OCI-LY3 (cell line): ENCODE results near the gene LAMA1.

Experiments
- H2AFZ ChIP-seq: fragments of 200-600, 300-600 bp; shearing (Covaris generic); 2 replicates; pipeline ENCODE4 v1.6.0; 2014; ENCODE audit warnings: antibody characterized with exemption, low read depth, low read length
- H3K27ac ChIP-seq: fragments of 200-600, 300-600 bp; sonication (generic); 2 replicates; pipeline ENCODE4 v1.5.1; 2014; ENCODE audit warnings: mild to moderate bottlenecking, low read length, moderate library complexity, mixed read lengths
- H3K27me3 ChIP-seq: fragments of 200-600, 300-600 bp; sonication (generic); 2 replicates; pipeline ENCODE4 v1.6.1; 2014; ENCODE audit warnings: low read depth, low read length, mixed read lengths
- H3K36me3 ChIP-seq: fragments of 200-600, 300-600 bp; sonication (generic); replicated peaks from 2 replicates; pipeline ENCODE3; 2014; ENCODE audit warnings: low read depth, low read length, mixed read lengths
- H3K4me1 ChIP-seq: fragments of 300-600, 200-600 bp; sonication (generic); 2 replicates; pipeline ENCODE4 v1.6.1; 2014; ENCODE audit warnings: low read length, mixed read lengths
- H3K4me2 ChIP-seq: fragments of 200-600, 300-600 bp; sonication (generic); 2 replicates; pipeline ENCODE4 v1.6.1; 2014; ENCODE audit warnings: low read length, mixed read lengths
- H3K4me3 ChIP-seq: fragments of 300-600, 200-600 bp; sonication (generic); 2 replicates; pipeline ENCODE4 v1.5.1; 2014; ENCODE audit warnings: antibody characterized with exemption, mild to moderate bottlenecking, low read length, moderate library complexity
- H3K79me2 ChIP-seq: fragments of 300-600, 200-600 bp; shearing (Covaris generic); 2 replicates; pipeline ENCODE4 v1.6.1; 2014; ENCODE audit warnings: mild to moderate bottlenecking, low read length, mixed read lengths
- H3K9ac ChIP-seq: fragments of 300-600, 200-600 bp; shearing (Covaris generic); 2 replicates; pipeline ENCODE4 v1.6.0; 2014; ENCODE audit warnings: mild to moderate bottlenecking, low read length, moderate library complexity
- H3K9me3 ChIP-seq: fragments of 200-600, 300-600 bp; shearing (Covaris generic); 2 replicates; pipeline ENCODE4 v1.6.1; 2014; ENCODE audit warnings: low read length, mixed read lengths; ENCODE audit not compliant: insufficient read depth
- H4K20me1 ChIP-seq: fragments of 200-600, 300-600 bp; sonication (generic); 2 replicates; pipeline ENCODE4 v1.6.1; 2016; ENCODE audit warnings: low read length, mixed read lengths; ENCODE audit not compliant: insufficient read depth
- EZH2phosphoT487 ChIP-seq: fragments of 200-600 bp; shearing (Covaris generic); IDR thresholded peaks from 2 replicates; pipeline ENCODE4 v1.6.1; 2018; ENCODE audit warnings: antibody characterized with exemption, mixed run types, low read depth
- TF ChIP-seq, protein P1 (sequence below): fragments of 200-600, 300-600 bp; sonication (generic); IDR thresholded peaks from 2 replicates; pipeline ENCODE4 v1.5.1; 2014; ENCODE audit warnings: antibody characterized with exemption, low read length, low read depth

Gene LAMA1

DNA sequence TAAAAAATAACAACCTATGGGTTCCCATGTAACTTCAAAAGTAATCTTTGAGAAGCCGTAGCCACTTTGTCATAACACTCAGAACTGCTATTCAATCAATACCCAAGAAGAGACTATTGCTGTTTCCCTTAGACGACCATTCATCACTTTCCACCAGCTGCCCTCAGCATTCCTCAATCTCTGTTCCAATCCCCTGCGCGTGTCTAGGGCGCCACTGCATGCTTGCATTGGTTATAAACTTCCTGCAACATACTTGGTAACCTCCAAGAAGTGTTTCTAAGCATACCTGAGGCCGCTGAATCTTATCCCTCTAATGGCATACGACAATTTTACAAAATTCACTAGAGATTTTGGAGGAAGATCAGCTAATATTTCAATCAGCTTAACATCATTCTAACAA is 134.2 kb downstream of the LAMA1 start:
- Histone ChIP-seq H3K27ac (no peak overlapping the region), H4K20me1 (no peaks in the 10 kb centered on the region), H3K79me2 (no peaks in the 10 kb centered on the region), H3K4me1 (no peaks in the 10 kb centered on the region), H3K4me3 (no peak overlapping the region), H3K36me3 (no peaks in the 10 kb centered on the region), H3K27me3 (no peaks in the 10 kb centered on the region), H3K9ac (no peak overlapping the region), H2AFZ (no peak overlapping the region), H3K4me2 (no peak overlapping the region), H3K9me3 (no peaks in the 10 kb centered on the region)
- TF ChIP-seq, protein P1, sequence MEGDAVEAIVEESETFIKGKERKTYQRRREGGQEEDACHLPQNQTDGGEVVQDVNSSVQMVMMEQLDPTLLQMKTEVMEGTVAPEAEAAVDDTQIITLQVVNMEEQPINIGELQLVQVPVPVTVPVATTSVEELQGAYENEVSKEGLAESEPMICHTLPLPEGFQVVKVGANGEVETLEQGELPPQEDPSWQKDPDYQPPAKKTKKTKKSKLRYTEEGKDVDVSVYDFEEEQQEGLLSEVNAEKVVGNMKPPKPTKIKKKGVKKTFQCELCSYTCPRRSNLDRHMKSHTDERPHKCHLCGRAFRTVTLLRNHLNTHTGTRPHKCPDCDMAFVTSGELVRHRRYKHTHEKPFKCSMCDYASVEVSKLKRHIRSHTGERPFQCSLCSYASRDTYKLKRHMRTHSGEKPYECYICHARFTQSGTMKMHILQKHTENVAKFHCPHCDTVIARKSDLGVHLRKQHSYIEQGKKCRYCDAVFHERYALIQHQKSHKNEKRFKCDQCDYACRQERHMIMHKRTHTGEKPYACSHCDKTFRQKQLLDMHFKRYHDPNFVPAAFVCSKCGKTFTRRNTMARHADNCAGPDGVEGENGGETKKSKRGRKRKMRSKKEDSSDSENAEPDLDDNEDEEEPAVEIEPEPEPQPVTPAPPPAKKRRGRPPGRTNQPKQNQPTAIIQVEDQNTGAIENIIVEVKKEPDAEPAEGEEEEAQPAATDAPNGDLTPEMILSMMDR = no peak
- TF ChIP-seq EZH2phosphoT487 = no peak

- Histone ChIP-seq H3K27ac (no peak overlapping the region), H3K9me3 (no peaks in the 10 kb centered on the region), H3K4me2 (no peak overlapping the region), H3K79me2 (no peaks in the 10 kb centered on the region), H4K20me1 (no peaks in the 10 kb centered on the region), H3K4me3 (no peak overlapping the region), H3K36me3 (no peaks in the 10 kb centered on the region), H3K27me3 (no peaks in the 10 kb centered on the region), H2AFZ (no peak overlapping the region), H3K9ac (no peak overlapping the region), H3K4me1 (no peaks in the 10 kb centered on the region)
- TF ChIP-seq EZH2phosphoT487 = no peak
- TF ChIP-seq, protein P1 = no peak
Observed at GRCh38 chr18:6982398-6982797, 135.2 kb downstream of the LAMA1 start.

DNA sequence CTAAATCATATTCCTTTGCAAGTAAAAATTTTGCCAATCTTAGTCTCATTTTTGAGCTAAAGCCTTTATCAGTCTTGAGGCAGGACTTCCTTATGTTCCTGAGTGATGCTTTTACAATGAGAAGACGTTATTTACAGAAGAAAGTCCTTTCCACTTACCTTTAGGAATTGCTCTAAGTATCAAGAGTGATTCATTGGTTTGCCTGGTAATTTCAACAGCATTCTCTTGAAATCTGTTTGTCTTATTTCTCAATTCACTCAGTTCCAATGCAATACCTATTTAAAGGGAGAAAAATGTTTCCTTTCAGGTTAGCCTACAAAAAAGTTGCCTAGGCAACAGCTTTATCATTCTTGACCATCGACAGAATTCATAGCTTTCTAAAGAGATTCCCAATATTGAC is 137.2 kb downstream of the LAMA1 start:
- Histone ChIP-seq H3K27me3 (no peaks in the 10 kb centered on the region), H4K20me1 (no peaks in the 10 kb centered on the region), H3K9ac (no peak overlapping the region), H3K4me3 (no peak overlapping the region), H3K27ac (no peak overlapping the region), H2AFZ (no peak overlapping the region), H3K79me2 (no peaks in the 10 kb centered on the region), H3K4me1 (no peaks in the 10 kb centered on the region), H3K4me2 (no peak overlapping the region), H3K9me3 (no peaks in the 10 kb centered on the region), H3K36me3 (no peaks in the 10 kb centered on the region)
- TF ChIP-seq, protein P1 = no peak
- TF ChIP-seq EZH2phosphoT487 = no peak

DNA sequence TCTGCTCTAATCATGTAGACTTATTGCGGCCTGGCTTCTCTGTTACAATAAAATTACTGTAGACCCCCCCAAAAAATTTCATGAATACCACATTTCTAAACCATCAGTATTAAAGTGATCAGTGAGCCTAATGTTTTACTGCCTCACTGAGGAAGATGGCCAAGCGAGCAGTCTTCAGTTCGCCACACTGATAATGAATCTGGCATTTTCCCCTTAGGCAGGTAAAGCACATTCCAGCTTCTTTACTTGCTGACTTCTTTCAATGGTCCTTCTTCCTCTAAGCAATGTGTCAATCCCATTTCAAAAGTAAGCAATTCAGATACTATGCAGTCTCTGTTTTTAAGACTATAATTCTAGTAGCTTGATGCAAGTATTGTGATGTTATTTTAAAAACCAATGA is 137.6 kb downstream of the LAMA1 start:
- no peak overlapping the region for H3K27ac ChIP-seq
- H4K20me1 ChIP-seq = no peaks in the 10 kb centered on the region
- no peaks in the 10 kb centered on the region for H3K36me3 ChIP-seq
- H3K4me1 ChIP-seq = no peaks in the 10 kb centered on the region
- no peak overlapping the region for H2AFZ ChIP-seq
- H3K79me2 ChIP-seq = no peaks in the 10 kb centered on the region
- H3K27me3 ChIP-seq = no peaks in the 10 kb centered on the region
- TF ChIP-seq, protein P1 = no peak
- no peak for TF ChIP-seq EZH2phosphoT487
- H3K9me3 ChIP-seq = no peaks in the 10 kb centered on the region
- H3K4me2 ChIP-seq = no peak overlapping the region
- H3K4me3 ChIP-seq = no peak overlapping the region
- no peak overlapping the region for H3K9ac ChIP-seq
